Spleen (tissue), 11 donors: ENCODE results near the gene HSPA2. TPM values are rescaled to one million over a fixed set of nuclear protein-coding genes. Genes with fewer than 3 reads are reported as not detected.

Source experiments
- DNase-seq: peaks from one replicate; pipeline ENCODE4 v3.0.0-alpha.2; 2020
- H3K27ac ChIP-seq, 8 donors: fragments of 200-600 bp; sonication (generic) in 7 of 8; 1 replicate in 4 of 8; 2 replicates in 4 of 8; pipeline versions ENCODE4 v1.5.0 to v1.8.0; 2016 to 2021; ENCODE audit warnings: inconsistent platforms in 4 of 8, mild to moderate bottlenecking in 4 of 8, moderate library complexity in 1 of 8
- H3K27me3 ChIP-seq, 7 donors: fragments of 200-600 bp; sonication (generic) in 6 of 7; replicated peaks in 1 of 7; 1 replicate in 4 of 7; 2 replicates in 3 of 7; pipeline versions ENCODE4 v1.5.0 to v1.8.0; 2016 to 2021; ENCODE audit warnings: inconsistent platforms in 3 of 7, mild to moderate bottlenecking in 1 of 7
- H3K36me3 ChIP-seq, 6 donors: fragments of 200-600 bp; sonication (generic) in 5 of 6; 1 replicate in 4 of 6; 2 replicates in 2 of 6; pipeline versions ENCODE4 v1.5.0 to v1.8.0; 2016 to 2021; ENCODE audit warnings: inconsistent platforms in 2 of 6
- H3K4me1 ChIP-seq, 6 donors: fragments of 200-600 bp; sonication (generic) in 5 of 6; 1 replicate in 3 of 6; 2 replicates in 3 of 6; pipeline versions ENCODE4 v1.5.0 to v1.8.0; 2016 to 2021; ENCODE audit warnings: inconsistent platforms in 3 of 6
- H3K4me3 ChIP-seq, 8 donors: fragments of 200-600 bp; sonication (generic) in 7 of 8; 1 replicate in 4 of 8; 2 replicates in 4 of 8; pipeline versions ENCODE4 v1.5.0 to v1.8.0; 2016 to 2021; ENCODE audit warnings: inconsistent platforms in 4 of 8, mild to moderate bottlenecking in 4 of 8, moderate library complexity in 2 of 8
- H3K9me3 ChIP-seq, 8 donors: fragments of 200-600 bp; sonication (generic) in 7 of 8; 1 replicate in 4 of 8; 2 replicates in 4 of 8; pipeline versions ENCODE4 v1.5.0 to v1.8.0; 2016 to 2021; ENCODE audit warnings: inconsistent platforms in 4 of 8
- CTCF ChIP-seq, 11 experiments: fragments of 200-600 bp in 7 of 11; fragments of 450-650 bp in 4 of 11; sonication (generic) in 4 of 11; IDR thresholded peaks in 8 of 11; conservative IDR thresholded peaks in 3 of 11; 1 replicate in 7 of 11; 2 replicates in 4 of 11; pipeline versions ENCODE4 v1.4.0 to v1.8.0; 2016 to 2021; ENCODE audit warnings: antibody characterized with exemption in 11 of 11, inconsistent platforms in 4 of 11, mild to moderate bottlenecking in 1 of 11
- POLR2A ChIP-seq, 3 donors: fragments of 450-650 bp; IDR thresholded peaks; one replicate each; pipeline ENCODE4 v1.5.1; 2017; ENCODE audit warnings: antibody characterized with exemption in 3 of 3, mild to moderate bottlenecking in 1 of 3
- POLR2AphosphoS5 ChIP-seq, 3 donors: sonication (generic); formaldehyde crosslinking; IDR thresholded peaks; one replicate each; pipeline ENCODE4 v1.5.1; 2017; ENCODE audit warnings: antibody characterized with exemption in 3 of 3
- WGBS, 5 donors: extraction: QIAGEN DNeasy Blood & Tissue Kit in 3 of 5; methylation state at CpG; one replicate each; pipeline versions ENCODE4 v1.1.5 to v1.1.7; 2013 to 2018; 5-methylcytosine and 5-hydroxymethylcytosine counted together
- intact Hi-C: fragments of 100-400 bp; cut with DNase I; formaldehyde crosslinking; loops from one replicate; pipeline ENCODE4 v1.15.0; 2023; ENCODE audit warnings: low total_unique reads
- polyA plus RNA-seq, 3 donors: library from polyadenylated mRNA; stranded (reverse); fragments of 200-250 nt; gene quantifications; one replicate each; pipeline ENCODE4 v1.2.1, GENCODE V29; 2013
- total RNA-seq, 7 donors: library from RNA; depleted of rRNA in 3 of 7; stranded (reverse); fragments of >200 nt in 3 of 7; fragmentation: NEBNext Ultra II Directional in 4 of 7; extraction: Animal tissue kit (Norgen Biotek cat#: 25700) in 4 of 7; gene quantifications; one replicate each; pipeline versions ENCODE4 v1.1.0 to v1.2.1, GENCODE V29; 2016 to 2021
- donor health status: healthy with polysubstance abuse.
- donor health status: DM: no; HTN: no; CAD: no; lungs with moderate emphysema.
- donor health status: DM: no; HTN: no; CAD: no.
- donor health status: Bipolar disorder and iron deficiency.
- donor health status: healthy.
- donor health status: DM: no; HTN: no; CAD: no.
- donor health status: DM: yes; HTN: yes; CAD: no.

HSPA2 gene
- total and polyA plus RNA-seq, 10 donors, result 3.9 to 53.8 (median 23.6) TPM

GRCh38 chr14:64531567-64531966 is 9.0 kb upstream of the HSPA2 start:
- intact Hi-C loops, result no loop called here
- no peak overlapping the region for H3K27ac ChIP-seq
- peaks cover 0 to 14% (median 0%) of the 10 kb centered on the region in 6 donors for H3K4me1 ChIP-seq
- H3K9me3 ChIP-seq, result no peaks in the 10 kb centered on the region
- no peak for DNase-seq
- peaks cover 0 to 9% (median 0%) of the 10 kb centered on the region in 6 donors for H3K36me3 ChIP-seq
- TF ChIP-seq POLR2AphosphoS5 (IDR thresholded peaks at IDR 0.05), result no peak
- no peak for TF ChIP-seq POLR2A (IDR thresholded peaks at IDR 0.05)
- no peak for TF ChIP-seq CTCF (IDR thresholded peaks at IDR 0.05 in 8 of 11, conservative IDR thresholded peaks at IDR 0.05 in 3 of 11)
- H3K27me3 ChIP-seq, result no peaks in the 10 kb centered on the region
- H3K4me3 ChIP-seq, result no peak overlapping the region
- 54 to 79% (median 76%) methylated on average over 2 of the region's 2 CpGs for WGBS, 5 donors

GRCh38 chr14:64536488-64537245 is 3.9 kb upstream of the HSPA2 start:
- Histone ChIP-seq H3K27ac (no peak overlapping the region), H3K4me3 (no peak overlapping the region), H3K4me1 (peaks cover 6 to 29% (median 19%) of the 10 kb centered on the region in 6 donors), H3K36me3 (no peaks in the 10 kb centered on the region), H3K27me3 (peaks cover 0 to 13% (median 10%) of the 10 kb centered on the region in 7 donors), H3K9me3 (peaks cover 0 to 10% (median 7%) of the 10 kb centered on the region in 8 donors)
- DNase-seq, result no peak
- TF ChIP-seq POLR2AphosphoS5 (IDR thresholded peaks at IDR 0.05), result no peak
- TF ChIP-seq POLR2A (IDR thresholded peaks at IDR 0.05), result no peak
- TF ChIP-seq CTCF (IDR thresholded peaks at IDR 0.05 in 8 of 11, conservative IDR thresholded peaks at IDR 0.05 in 3 of 11), result no peak
- WGBS, 5 donors, result 82 to 92% (median 86%) methylated on average over 4 of the region's 4 CpGs
- intact Hi-C loops, result no loop called here

DNA sequence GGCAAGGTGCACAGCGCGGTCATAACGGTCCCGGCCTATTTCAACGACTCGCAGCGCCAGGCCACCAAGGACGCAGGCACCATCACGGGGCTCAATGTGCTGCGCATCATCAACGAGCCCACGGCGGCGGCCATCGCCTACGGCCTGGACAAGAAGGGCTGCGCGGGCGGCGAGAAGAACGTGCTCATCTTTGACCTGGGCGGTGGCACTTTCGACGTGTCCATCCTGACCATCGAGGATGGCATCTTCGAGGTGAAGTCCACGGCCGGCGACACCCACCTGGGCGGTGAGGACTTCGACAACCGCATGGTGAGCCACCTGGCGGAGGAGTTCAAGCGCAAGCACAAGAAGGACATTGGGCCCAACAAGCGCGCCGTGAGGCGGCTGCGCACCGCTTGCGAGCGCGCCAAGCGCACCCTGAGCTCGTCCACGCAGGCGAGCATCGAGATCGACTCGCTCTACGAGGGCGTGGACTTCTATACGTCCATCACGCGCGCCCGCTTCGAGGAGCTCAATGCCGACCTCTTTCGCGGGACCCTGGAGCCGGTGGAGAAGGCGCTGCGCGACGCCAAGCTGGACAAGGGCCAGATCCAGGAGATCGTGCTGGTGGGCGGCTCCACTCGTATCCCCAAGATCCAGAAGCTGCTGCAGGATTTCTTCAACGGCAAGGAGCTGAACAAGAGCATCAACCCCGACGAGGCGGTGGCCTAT is 875 bp downstream of the HSPA2 start:
- TF ChIP-seq POLR2A (IDR thresholded peaks at IDR 0.05), result no peak
- no peak for TF ChIP-seq CTCF (IDR thresholded peaks at IDR 0.05 in 8 of 11, conservative IDR thresholded peaks at IDR 0.05 in 3 of 11)
- peak in 2 of 3 donors; percentile 33 to 34 for TF ChIP-seq POLR2AphosphoS5 (IDR thresholded peaks at IDR 0.05)
- intact Hi-C loops, result loop anchor here (10.0 kb wide), 1 partner anchor 83 kb away; no protein-coding TSS in a partner anchor
- Histone ChIP-seq H3K9me3 (peaks cover 0 to 14% (median 7%) of the 10 kb centered on the region in 8 donors), H3K27ac (peak overlapping the region in 4 of 8 donors; percentile 53 to 85 (median 80)), H3K4me1 (peaks cover 6 to 42% (median 28%) of the 10 kb centered on the region in 6 donors), H3K27me3 (peaks cover 0 to 32% (median 13%) of the 10 kb centered on the region in 7 donors), H3K36me3 (no peaks in the 10 kb centered on the region), H3K4me3 (peak overlapping the region in 7 of 8 donors; percentile 24 to 89 (median 73))
- DNase-seq, result peak; percentile 85
- WGBS, 5 donors, result 23 to 28% (median 27%) methylated on average over 19 to 73 of the region's 73 CpGs
